Lower leg skin (tissue), 3 donors: ENCODE results near the gene NTM.

ENCODE experiments used
- CTCF ChIP-seq, 3 donors: fragments of 450-650 bp; IDR thresholded peaks; one replicate each; pipeline ENCODE4 v1.5.1; 2016; ENCODE audit warnings: antibody characterized with exemption in 3 of 3, mild to moderate bottlenecking in 3 of 3, moderate library complexity in 2 of 3
- POLR2A ChIP-seq, 2 donors: fragments of 450-650 bp; IDR thresholded peaks; one replicate each; pipeline ENCODE4 v1.6.1; 2016 to 2017; ENCODE audit warnings: antibody characterized with exemption in 2 of 2, mild to moderate bottlenecking in 1 of 2, moderate library complexity in 1 of 2

GRCh38 chr11:131665344-131665968 is 295.0 kb downstream of the NTM start:
- TF ChIP-seq CTCF (IDR thresholded peaks at IDR 0.05) (no peak), POLR2A (IDR thresholded peaks at IDR 0.05) (no peak)
